Transverse colon (tissue), 4 donors: ENCODE measurements around the gene MS4A6E.

ENCODE experiments used
- CTCF ChIP-seq, 5 experiments: fragments of 200-600 bp in 3 of 5; fragments of 450-650 bp in 2 of 5; sonication (generic) in 3 of 5; IDR thresholded peaks; 1 replicate in 2 of 5; 2 replicates in 3 of 5; pipeline ENCODE4 v1.5.1; 2016 to 2017; ENCODE audit warnings: antibody characterized with exemption in 5 of 5, inconsistent platforms in 3 of 5, mild to moderate bottlenecking in 2 of 5, moderate library complexity in 1 of 5
- EP300 ChIP-seq: sonication (generic); formaldehyde crosslinking; IDR thresholded peaks from one replicate; pipeline ENCODE4 v1.6.1; 2017; ENCODE audit warnings: antibody characterized with exemption, low read depth
- POLR2A ChIP-seq: fragments of 450-650 bp; IDR thresholded peaks from one replicate; pipeline ENCODE4 v1.6.1; 2016; ENCODE audit warnings: antibody characterized with exemption, mild to moderate bottlenecking, moderate library complexity
- POLR2AphosphoS5 ChIP-seq, 3 donors: sonication (generic); formaldehyde crosslinking; IDR thresholded peaks; one replicate each; pipeline ENCODE4 v1.6.1; 2016; ENCODE audit warnings: antibody characterized with exemption in 3 of 3

GRCh38 chr11:60310407-60310998, 16.6 kb upstream of the MS4A6E start:
- TF ChIP-seq CTCF (IDR thresholded peaks at IDR 0.05): no peak
- no peak for TF ChIP-seq POLR2A
- TF ChIP-seq EP300: peak; percentile 19
- no peak for TF ChIP-seq POLR2AphosphoS5 (IDR thresholded peaks at IDR 0.05)
